H1 (cell line): Measurements from ENCODE around the gene EPHA4. TPM values are rescaled to one million over a fixed set of nuclear protein-coding genes. Genes with fewer than 3 reads are reported as not detected.

Experiments used
- CTCF ChIA-PET: fragments of 300-600 bp; sonication (Branson Sonifier 250); formaldehyde crosslinking; loops from one replicate; lab custom pipeline; 2021; ENCODE audit not compliant: partially characterized antibody; lab: Charles Lee
- POLR2A ChIA-PET: fragments of 300-600 bp; sonication (Branson Sonifier 250); formaldehyde crosslinking; loops from one replicate; lab custom pipeline; 2021; ENCODE audit warnings: inconsistent platforms; ENCODE audit not compliant: partially characterized antibody; lab: Charles Lee
- DNase-seq, 2 experiments: peaks; one replicate each; pipeline versions ENCODE4 v3.0.0 to v3.0.0-alpha.2; 2010 to 2022; ENCODE audit warnings: low spot score in 2 of 2, low read depth in 1 of 2, mixed read lengths in 1 of 2
- FAIRE-seq: peaks from 2 replicates; lab custom pipeline; 2011; peaks lifted over from hg19 to GRCh38; lab: Jason Lieb, UNC
- H2AFZ ChIP-seq: 2 replicates; pipeline ENCODE4 v1.8.1; 2012; ENCODE audit warnings: low read length, inconsistent platforms
- H2AK5ac ChIP-seq: 2 replicates; pipeline ENCODE4 v1.6.1; 2013; ENCODE audit warnings: low read depth, low read length
- H2BK120ac ChIP-seq: replicated peaks from 2 replicates; pipeline ENCODE3; 2013; ENCODE audit warnings: low read depth, low read length, inconsistent platforms
- H2BK12ac ChIP-seq: 2 replicates; pipeline ENCODE4 v1.6.1; 2013; ENCODE audit warnings: low read depth, low read length
- H2BK15ac ChIP-seq: 2 replicates; pipeline ENCODE4 v1.6.1; 2013; ENCODE audit warnings: low read length
- H2BK20ac ChIP-seq: 2 replicates; pipeline ENCODE4 v1.6.1; 2013; ENCODE audit warnings: low read length
- H2BK5ac ChIP-seq: 2 replicates; pipeline ENCODE4 v1.6.1; 2013; ENCODE audit warnings: low read depth, low read length
- H3K14ac ChIP-seq: 2 replicates; pipeline ENCODE4 v1.6.1; 2013; ENCODE audit warnings: inconsistent platforms; ENCODE audit not compliant: insufficient read length
- H3K18ac ChIP-seq: 2 replicates; pipeline ENCODE4 v1.6.1; 2013; ENCODE audit warnings: low read length; ENCODE audit errors: extremely low read depth
- H3K23ac ChIP-seq: 2 replicates; pipeline ENCODE4 v1.6.1; 2013; ENCODE audit warnings: inconsistent platforms; ENCODE audit not compliant: insufficient read length
- H3K23me2 ChIP-seq: 2 replicates; pipeline ENCODE4 v1.6.1; 2013; ENCODE audit warnings: low read depth, low read length
- H3K27ac ChIP-seq: 2 replicates; pipeline ENCODE4 v1.6.1; 2011; ENCODE audit warnings: low read depth, low read length, inconsistent platforms
- H3K27me3 ChIP-seq, 4 experiments: replicated peaks in 1 of 4; 1 replicate in 1 of 4; 2 replicates in 3 of 4; pipeline versions ENCODE4 v1.6.1 to v1.8.1; 2011 to 2013; ENCODE audit warnings: low read length in 3 of 4, mild to moderate bottlenecking in 3 of 4, inconsistent platforms in 2 of 4, mixed read lengths in 2 of 4, moderate library complexity in 1 of 4; ENCODE audit not compliant: control insufficient read depth in 3 of 4, insufficient read depth in 3 of 4; ENCODE audit errors: extremely low read depth in 1 of 4
- H3K36me3 ChIP-seq, 4 experiments: 2 replicates each; pipeline versions ENCODE4 v1.6.1 to v1.8.1; 2011 to 2013; ENCODE audit warnings: mild to moderate bottlenecking in 4 of 4, low read length in 3 of 4, moderate library complexity in 2 of 4, control low read depth in 1 of 4, inconsistent platforms in 1 of 4; ENCODE audit not compliant: insufficient read depth in 4 of 4, control insufficient read depth in 2 of 4
- H3K4ac ChIP-seq: replicated peaks from 2 replicates; pipeline ENCODE3; 2013; ENCODE audit warnings: low read length, low read depth, mixed read lengths, inconsistent platforms; ENCODE audit not compliant: insufficient read length
- H3K4me1 ChIP-seq, 4 experiments: replicated peaks in 1 of 4; 1 replicate in 1 of 4; 2 replicates in 3 of 4; pipeline versions ENCODE4 v1.6.1 to v1.8.1; 2011 to 2013; ENCODE audit warnings: low read length in 3 of 4, inconsistent platforms in 2 of 4, mixed read lengths in 1 of 4; ENCODE audit not compliant: insufficient read depth in 4 of 4, control insufficient read depth in 3 of 4
- H3K4me2 ChIP-seq, 2 experiments: 2 replicates each; pipeline versions ENCODE4 v1.6.1 to v1.8.1; 2011 to 2013; ENCODE audit warnings: low read depth in 2 of 2, low read length in 2 of 2, control low read depth in 1 of 2, inconsistent platforms in 1 of 2, mild to moderate bottlenecking in 1 of 2; ENCODE audit not compliant: insufficient read depth in 1 of 2
- H3K4me3 ChIP-seq, 4 experiments: fragments of 200-600, 300-600 bp in 1 of 4; sonication (generic), shearing (Covaris generic), sonication (Bioruptor Twin) in 1 of 4; 2 replicates each; pipeline versions ENCODE4 v1.5.1 to v1.8.1; 2011 to 2016; ENCODE audit warnings: low read length in 4 of 4, low read depth in 3 of 4, control low read depth in 2 of 4, inconsistent platforms in 2 of 4, mild to moderate bottlenecking in 2 of 4, mixed read lengths in 1 of 4, moderate library complexity in 1 of 4; ENCODE audit not compliant: insufficient read depth in 2 of 4; ENCODE audit errors: extremely low read depth in 1 of 4
- H3K56ac ChIP-seq: replicated peaks from 2 replicates; pipeline ENCODE3; 2013; ENCODE audit warnings: low read depth, mild to moderate bottlenecking, mixed read lengths, low read length, inconsistent platforms; ENCODE audit not compliant: insufficient read length
- H3K79me1 ChIP-seq: 2 replicates; pipeline ENCODE4 v1.6.1; 2013; ENCODE audit warnings: low read depth, low read length, control low read depth
- H3K79me2 ChIP-seq, 2 experiments: 2 replicates each; pipeline versions ENCODE4 v1.6.1 to v1.8.1; 2012 to 2013; ENCODE audit warnings: low read length in 2 of 2, mild to moderate bottlenecking in 2 of 2, inconsistent platforms in 1 of 2; ENCODE audit not compliant: insufficient read depth in 2 of 2, control insufficient read depth in 1 of 2
- H3K9ac ChIP-seq, 4 experiments: replicated peaks in 1 of 4; 1 replicate in 1 of 4; 2 replicates in 3 of 4; pipeline versions ENCODE4 v1.6.1 to v1.8.1; 2011 to 2013; ENCODE audit warnings: low read depth in 3 of 4, low read length in 3 of 4, control low read depth in 2 of 4, mild to moderate bottlenecking in 2 of 4, moderate library complexity in 2 of 4, inconsistent platforms in 1 of 4; ENCODE audit errors: extremely low read depth in 1 of 4
- H3K9me3 ChIP-seq, 2 experiments: 2 replicates each; pipeline versions ENCODE4 v1.6.1 to v1.8.1; 2012 to 2013; ENCODE audit warnings: mild to moderate bottlenecking in 2 of 2, moderate library complexity in 2 of 2, control low read depth in 1 of 2, inconsistent platforms in 1 of 2, low read depth in 1 of 2, low read length in 1 of 2, mixed read lengths in 1 of 2; ENCODE audit not compliant: insufficient read depth in 2 of 2
- H4K20me1 ChIP-seq, 2 experiments: replicated peaks in 1 of 2; 2 replicates each; pipeline versions ENCODE3 to v1.8.1; 2011 to 2013; ENCODE audit warnings: inconsistent platforms in 2 of 2, low read length in 2 of 2, mild to moderate bottlenecking in 1 of 2; ENCODE audit not compliant: insufficient read depth in 2 of 2, control insufficient read depth in 1 of 2
- H4K5ac ChIP-seq: 2 replicates; pipeline ENCODE4 v1.6.1; 2013; ENCODE audit warnings: low read length, low read depth, mixed read lengths, inconsistent platforms; ENCODE audit not compliant: insufficient read length
- H4K8ac ChIP-seq: 2 replicates; pipeline ENCODE4 v1.8.0; 2013; ENCODE audit warnings: mild to moderate bottlenecking, moderate library complexity, low read length, inconsistent platforms; ENCODE audit not compliant: insufficient read depth; ENCODE audit errors: extremely low read depth
- H4K91ac ChIP-seq: replicated peaks from 2 replicates; pipeline ENCODE3; 2013; ENCODE audit warnings: low read length, mixed read lengths, inconsistent platforms; ENCODE audit not compliant: insufficient read length
- BRCA1 ChIP-seq: IDR thresholded peaks from 2 replicates; pipeline ENCODE4 v1.6.1; 2012; ENCODE audit warnings: low read depth, low read length, improper control_type of control experiment
- CHD1 ChIP-seq: IDR thresholded peaks from 2 replicates; pipeline ENCODE4 v1.6.1; 2012; ENCODE audit warnings: low read depth, low read length, improper control_type of control experiment
- CHD2 ChIP-seq: IDR thresholded peaks from 2 replicates; pipeline ENCODE4 v1.6.1; 2012; ENCODE audit warnings: low read length, improper control_type of control experiment
- EP300 ChIP-seq, 2 experiments: IDR thresholded peaks; 1 replicate in 1 of 2; 2 replicates in 1 of 2; pipeline ENCODE4 v1.6.1; 2011 to 2012; ENCODE audit warnings: low read depth in 2 of 2, low read length in 2 of 2, mild to moderate bottlenecking in 2 of 2, borderline replicate concordance in 1 of 2, inconsistent platforms in 1 of 2, moderate library complexity in 1 of 2
- GABPA ChIP-seq: IDR thresholded peaks from 2 replicates; pipeline ENCODE4 v1.6.1; 2011; ENCODE audit warnings: mild to moderate bottlenecking, low read length, moderate library complexity, borderline replicate concordance; ENCODE audit not compliant: insufficient read depth
- GTF2F1 ChIP-seq: IDR thresholded peaks from 2 replicates; pipeline ENCODE4 v1.6.1; 2012; ENCODE audit warnings: low read depth, low read length, improper control_type of control experiment, borderline replicate concordance
- JUND ChIP-seq: IDR thresholded peaks from 2 replicates; pipeline ENCODE4 v1.6.1; 2011; ENCODE audit warnings: mild to moderate bottlenecking, improper control_type of control experiment, low read length
- KDM1A ChIP-seq: fragments of 200-600, 300-600 bp; sonication (generic); IDR thresholded peaks from 2 replicates; pipeline ENCODE4 v1.7.1; 2016; ENCODE audit warnings: mild to moderate bottlenecking, low read length, borderline replicate concordance
- RFX5 ChIP-seq: IDR thresholded peaks from 2 replicates; pipeline ENCODE4 v1.6.1; 2011; ENCODE audit warnings: low read depth, low read length, improper control_type of control experiment, borderline replicate concordance
- SIN3A ChIP-seq, 2 experiments: IDR thresholded peaks in 1 of 2; conservative IDR thresholded peaks in 1 of 2; 2 replicates each; pipeline ENCODE4 v1.6.1; 2011 to 2012; ENCODE audit warnings: low read length in 2 of 2, improper control_type of control experiment in 1 of 2, low read depth in 1 of 2, mild to moderate bottlenecking in 1 of 2
- TAF7 ChIP-seq: optimal IDR thresholded peaks from 2 replicates; pipeline ENCODE3; 2011; ENCODE audit warnings: low read depth, mild to moderate bottlenecking, inconsistent platforms, low read length, moderate library complexity, borderline replicate concordance
- TBP ChIP-seq: IDR thresholded peaks from 2 replicates; pipeline ENCODE4 v1.6.1; 2011; ENCODE audit warnings: low read depth, low read length, improper control_type of control experiment
- ZNF274 ChIP-seq: IDR thresholded peaks from 2 replicates; pipeline ENCODE4 v1.7.0; 2012; ENCODE audit warnings: low read length, borderline replicate concordance; ENCODE audit errors: extremely low read depth
- polyA plus RNA-seq, 7 experiments: library from polyadenylated mRNA; depleted of rRNA in 3 of 7; stranded (reverse) in 5 of 7; unstranded in 2 of 7; fragments of >200 nt in 5 of 7; fragments of 200-250 nt in 2 of 7; gene quantifications; 1 replicate in 5 of 7; 2 replicates in 1 of 7; 4 replicates in 1 of 7; pipeline versions ENCODE4 v1.2.1 to v1.2.3, GENCODE V29; 2011 to 2013; ENCODE audit warnings: missing spikeins in 2 of 7, mixed read lengths in 2 of 7
- total RNA-seq: library from RNA; stranded (reverse); fragmentation: NEBNext Ultra II Directional; extraction: Animal tissue kit (Norgen Biotek cat#: 25700); gene quantifications from 2 replicates; pipeline ENCODE4 v1.2.1, GENCODE V29; 2021
- TF ChIP-seq, protein P1 (sequence below): IDR thresholded peaks from 2 replicates; pipeline ENCODE4 v1.6.1; 2012; ENCODE audit warnings: low read length, inconsistent platforms

The EPHA4 gene
- total and polyA plus RNA-seq, 2 of the 8 experiments (the other 6 are each of a cell fraction or from before 2014, with no cell fraction given), result 4.3 to 5.7 TPM

GRCh38 chr2:221549143-221549542 is 23.0 kb downstream of the EPHA4 start:
- no peaks in the 10 kb centered on the region for H3K23me2 ChIP-seq
- H2BK120ac ChIP-seq, result no peak overlapping the region
- H4K91ac ChIP-seq, result no peak overlapping the region
- peaks cover 3 to 13% (median 8%) of the 10 kb centered on the region in 4 experiments; a peak in 5 of 7 replicates for H3K4me1 ChIP-seq
- H2AK5ac ChIP-seq, result no peak overlapping the region
- H3K14ac ChIP-seq, result no peak overlapping the region
- H2BK20ac ChIP-seq, result no peak overlapping the region
- FAIRE-seq (no peak), DNase-seq (no peak)
- H3K56ac ChIP-seq, result no peak overlapping the region
- ChIA-PET POLR2A (no interaction called here), CTCF (interaction anchor here (0.7 kb wide), 1 partner anchor 18 kb away, joined by 3 read pairs; no protein-coding TSS in a partner anchor)
- H3K23ac ChIP-seq, result no peak overlapping the region
- no peak overlapping the region for H2AFZ ChIP-seq
- H3K18ac ChIP-seq, result no peak overlapping the region
- no peak overlapping the region for H3K27ac ChIP-seq
- no peaks in the 10 kb centered on the region for H3K79me2 ChIP-seq
- no peak overlapping the region for H3K9ac ChIP-seq
- no peak overlapping the region for H3K4me3 ChIP-seq
- H2BK12ac ChIP-seq, result no peak overlapping the region
- H2BK5ac ChIP-seq, result no peak overlapping the region
- no peaks in the 10 kb centered on the region for H3K36me3 ChIP-seq
- H3K79me1 ChIP-seq, result no peaks in the 10 kb centered on the region
- H3K4ac ChIP-seq, result no peak overlapping the region
- H3K27me3 ChIP-seq, result no peaks in the 10 kb centered on the region; a peak in 1 of 7 replicates
- no peak overlapping the region for H3K4me2 ChIP-seq
- no peak overlapping the region for H4K8ac ChIP-seq
- H4K5ac ChIP-seq, result no peak overlapping the region
- H2BK15ac ChIP-seq, result no peak overlapping the region
- H4K20me1 ChIP-seq, result no peaks in the 10 kb centered on the region
- H3K9me3 ChIP-seq, result no peaks in the 10 kb centered on the region
- TF ChIP-seq RFX5 (no peak), GABPA (no peak), ZNF274 (no peak), GTF2F1 (no peak), EP300 (IDR thresholded peaks at IDR 0.05; ENCODE audit: borderline replicate concordance in 1 of 2, low read depth in 2 of 2, low read length in 2 of 2) (no peak), JUND (no peak), TAF7 (no peak), CHD1 (no peak), BRCA1 (no peak), SIN3A (conservative IDR thresholded peaks at IDR 0.05 in 1 of 2, IDR thresholded peaks at IDR 0.05 in 1 of 2; ENCODE audit: low read depth in 1 of 2, low read length in 2 of 2) (no peak), CHD2 (no peak), TBP (no peak), KDM1A (no peak)
- TF ChIP-seq, protein P1, sequence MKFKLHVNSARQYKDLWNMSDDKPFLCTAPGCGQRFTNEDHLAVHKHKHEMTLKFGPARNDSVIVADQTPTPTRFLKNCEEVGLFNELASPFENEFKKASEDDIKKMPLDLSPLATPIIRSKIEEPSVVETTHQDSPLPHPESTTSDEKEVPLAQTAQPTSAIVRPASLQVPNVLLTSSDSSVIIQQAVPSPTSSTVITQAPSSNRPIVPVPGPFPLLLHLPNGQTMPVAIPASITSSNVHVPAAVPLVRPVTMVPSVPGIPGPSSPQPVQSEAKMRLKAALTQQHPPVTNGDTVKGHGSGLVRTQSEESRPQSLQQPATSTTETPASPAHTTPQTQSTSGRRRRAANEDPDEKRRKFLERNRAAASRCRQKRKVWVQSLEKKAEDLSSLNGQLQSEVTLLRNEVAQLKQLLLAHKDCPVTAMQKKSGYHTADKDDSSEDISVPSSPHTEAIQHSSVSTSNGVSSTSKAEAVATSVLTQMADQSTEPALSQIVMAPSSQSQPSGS, result no peak
